ENCODE results near the gene NOS1AP.

- TF ChIP-seq CTCF (IDR thresholded peaks at IDR 0.05) (no peak), POLR2A (IDR thresholded peaks at IDR 0.05) (no peak)
These were observed 148.2 kb downstream of the NOS1AP start for GRCh38 chr1:162217706-162218105.

Data from transverse colon (tissue), 3 donors.